Ovary (tissue), 9 donors: Measurements from ENCODE around the gene WDR1. TPM values are rescaled to one million over a fixed set of nuclear protein-coding genes. Genes with fewer than 3 reads are reported as not detected.

Experiments
- DNase-seq, 5 donors: peaks; one replicate each; pipeline ENCODE4 v3.0.0-alpha.2; 2019 to 2020
- H3K27ac ChIP-seq, 2 donors: fragments of 200-600 bp; one replicate each; pipeline versions ENCODE4 v1.5.1 to v1.8.0; 2019 to 2022
- H3K27me3 ChIP-seq: fragments of 200-600 bp; one replicate; pipeline ENCODE4 v1.8.0; 2022
- H3K36me3 ChIP-seq: fragments of 200-600 bp; sonication (generic); one replicate; pipeline ENCODE4 v1.5.1; 2019
- H3K4me1 ChIP-seq: one replicate; pipeline ENCODE4 v1.8.1; 2013; ENCODE audit warnings: mild to moderate bottlenecking, moderate library complexity; ENCODE audit not compliant: insufficient read depth
- H3K4me3 ChIP-seq: fragments of 200-600 bp; sonication (generic); one replicate; pipeline ENCODE4 v1.5.1; 2017
- H3K9me3 ChIP-seq, 2 donors: fragments of 200-600 bp in 1 of 2; sonication (generic) in 1 of 2; one replicate each; pipeline versions ENCODE4 v1.5.1 to v1.8.1; 2013 to 2019; ENCODE audit warnings: mild to moderate bottlenecking in 1 of 2, moderate library complexity in 1 of 2
- EP300 ChIP-seq: sonication (generic); formaldehyde crosslinking; IDR thresholded peaks from one replicate; pipeline ENCODE4 v1.6.1; 2017; ENCODE audit warnings: antibody characterized with exemption
- POLR2A ChIP-seq: fragments of 450-650 bp; IDR thresholded peaks from one replicate; pipeline ENCODE4 v1.6.1; 2017; ENCODE audit warnings: antibody characterized with exemption, mild to moderate bottlenecking, moderate library complexity
- WGBS, 3 donors: extraction: QIAGEN DNeasy Blood & Tissue Kit in 1 of 3; methylation state at CpG; one replicate each; pipeline versions ENCODE4 v1.1.5 to v1.1.7; 2013 to 2017; 5-methylcytosine and 5-hydroxymethylcytosine counted together
- intact Hi-C, 4 donors: fragments of 100-400 bp; cut with DNase I; formaldehyde crosslinking; loops; one replicate each; pipeline versions ENCODE4 v1.11.0 to v1.15.1; 2022 to 2023
- polyA plus RNA-seq, 2 donors: library from polyadenylated mRNA; stranded (reverse); fragments of 200-250 nt in 1 of 2; fragments of 350-450 nt in 1 of 2; fragmentation: Illumina TruSeq in 1 of 2; extraction: RNeasy Lipid Tissue Mini Kit (QIAGEN cat#74804) in 1 of 2; gene quantifications; one replicate each; pipeline ENCODE4 v1.2.3, GENCODE V29; 2013 to 2014
- total RNA-seq, 7 donors: library from RNA; depleted of rRNA in 2 of 7; stranded (reverse); fragments of >200 nt in 2 of 7; fragmentation: NEBNext Ultra II Directional in 3 of 7; extraction: Animal tissue kit (Norgen Biotek cat#: 25700) in 3 of 7; gene quantifications; one replicate each; pipeline versions ENCODE4 v1.1.0 to v1.2.4, GENCODE V29; 2016 to 2023
- TF ChIP-seq, protein P1 (sequence below), 3 donors: fragments of 450-650 bp in 2 of 3; fragments of 200-600 bp in 1 of 3; IDR thresholded peaks; one replicate each; pipeline versions ENCODE4 v1.5.1 to v1.8.0; 2016 to 2022; ENCODE audit warnings: antibody characterized with exemption in 3 of 3, mild to moderate bottlenecking in 1 of 3
- donor health status: DM: no; HTN: no; CAD: no; lungs with moderate emphysema.
- donor health status: DM: no; HTN: no; CAD: no.
- donor health status: Bipolar disorder and iron deficiency.
- donor health status: DM: yes; HTN: yes; CAD: no.
- donor health status: DM: no; HTN: no; CAD: no.
- donor health status: DM: yes; HTN: yes; CAD: no.

WDR1 gene
- total and polyA plus RNA-seq, 9 donors: 67.2 to 352 (median 260) TPM

DNA sequence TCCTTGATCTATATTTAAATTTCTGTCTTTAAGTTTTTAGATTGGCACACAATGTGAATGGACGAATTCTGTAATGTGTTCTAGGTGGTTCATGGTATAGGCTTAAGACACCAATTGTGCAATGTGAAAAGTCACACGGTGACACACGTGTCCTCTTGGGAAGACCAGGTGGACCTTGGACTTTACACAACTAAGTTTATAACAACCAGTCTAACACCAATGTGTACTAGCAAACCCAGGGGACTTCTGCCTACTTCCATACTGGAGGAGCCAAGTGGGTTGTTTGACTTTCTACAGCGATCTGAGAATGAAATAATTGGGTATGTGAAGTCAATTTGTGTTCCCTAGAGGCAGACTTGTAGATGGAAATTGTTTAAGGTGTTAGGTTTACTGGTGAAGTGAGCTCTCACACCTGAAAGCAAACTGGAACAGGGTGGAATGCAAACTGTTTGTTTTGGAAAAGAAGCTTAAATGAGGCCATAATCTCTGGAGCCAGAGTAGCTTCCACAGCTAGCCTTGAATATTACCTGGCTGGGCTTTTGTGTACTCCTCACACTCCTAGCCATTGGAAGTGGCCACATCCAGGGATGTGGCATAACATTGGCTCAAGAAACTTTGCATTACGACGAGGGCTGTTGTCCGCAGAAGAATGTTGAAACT lies 45.9 kb upstream of the WDR1 start:
- TF ChIP-seq, protein P1, sequence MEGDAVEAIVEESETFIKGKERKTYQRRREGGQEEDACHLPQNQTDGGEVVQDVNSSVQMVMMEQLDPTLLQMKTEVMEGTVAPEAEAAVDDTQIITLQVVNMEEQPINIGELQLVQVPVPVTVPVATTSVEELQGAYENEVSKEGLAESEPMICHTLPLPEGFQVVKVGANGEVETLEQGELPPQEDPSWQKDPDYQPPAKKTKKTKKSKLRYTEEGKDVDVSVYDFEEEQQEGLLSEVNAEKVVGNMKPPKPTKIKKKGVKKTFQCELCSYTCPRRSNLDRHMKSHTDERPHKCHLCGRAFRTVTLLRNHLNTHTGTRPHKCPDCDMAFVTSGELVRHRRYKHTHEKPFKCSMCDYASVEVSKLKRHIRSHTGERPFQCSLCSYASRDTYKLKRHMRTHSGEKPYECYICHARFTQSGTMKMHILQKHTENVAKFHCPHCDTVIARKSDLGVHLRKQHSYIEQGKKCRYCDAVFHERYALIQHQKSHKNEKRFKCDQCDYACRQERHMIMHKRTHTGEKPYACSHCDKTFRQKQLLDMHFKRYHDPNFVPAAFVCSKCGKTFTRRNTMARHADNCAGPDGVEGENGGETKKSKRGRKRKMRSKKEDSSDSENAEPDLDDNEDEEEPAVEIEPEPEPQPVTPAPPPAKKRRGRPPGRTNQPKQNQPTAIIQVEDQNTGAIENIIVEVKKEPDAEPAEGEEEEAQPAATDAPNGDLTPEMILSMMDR (IDR thresholded peaks at IDR 0.05): no peak
- TF ChIP-seq EP300: no peak
- no peak for TF ChIP-seq POLR2A
- intact Hi-C loops: no loop called here
- WGBS, 3 donors: 82 to 93% (median 86%) methylated on average over 7 of the region's 7 CpGs

DNA sequence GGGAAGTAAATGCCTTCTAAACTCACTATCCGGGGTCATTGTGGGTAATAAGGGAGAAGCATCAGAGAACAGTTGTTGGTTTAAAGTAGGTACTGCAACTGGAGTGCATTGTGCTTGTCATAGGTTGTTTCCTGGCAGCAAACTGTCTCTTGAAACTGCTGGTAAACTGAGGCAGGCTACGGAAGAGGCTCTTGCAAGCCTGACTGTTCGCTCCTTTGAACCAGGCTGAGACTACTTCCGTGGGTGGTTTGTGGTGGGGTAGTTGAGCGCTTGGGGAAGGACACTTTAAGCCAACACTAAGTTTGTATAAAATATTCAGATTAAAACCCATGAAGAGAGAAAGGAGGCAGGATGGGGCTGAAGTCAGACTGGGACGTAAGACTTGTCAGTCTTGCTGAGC lies 45.2 kb upstream of the WDR1 start:
- intact Hi-C loops: no loop called here
- no peak overlapping the region for H3K4me3 ChIP-seq
- 87 to 91% (median 89%) methylated on average over 6 of the region's 6 CpGs for WGBS, 3 donors
- no peaks in the 10 kb centered on the region for H3K27me3 ChIP-seq
- no peaks in the 10 kb centered on the region for H3K9me3 ChIP-seq
- no peaks in the 10 kb centered on the region for H3K4me1 ChIP-seq
- TF ChIP-seq, protein P1 (IDR thresholded peaks at IDR 0.05): no peak
- TF ChIP-seq EP300 (no peak), POLR2A (no peak)
- no peaks in the 10 kb centered on the region for H3K36me3 ChIP-seq
- no peak overlapping the region for H3K27ac ChIP-seq
- DNase-seq: no peak

More for the DNA sequence above, 45.9 kb upstream of the WDR1 start:
- H3K4me1 ChIP-seq: no peaks in the 10 kb centered on the region
- H3K27ac ChIP-seq: no peak overlapping the region
- no peaks in the 10 kb centered on the region for H3K36me3 ChIP-seq
- no peak overlapping the region for H3K4me3 ChIP-seq
- no peaks in the 10 kb centered on the region for H3K27me3 ChIP-seq
- no peaks in the 10 kb centered on the region for H3K9me3 ChIP-seq
- no peak for DNase-seq

DNA sequence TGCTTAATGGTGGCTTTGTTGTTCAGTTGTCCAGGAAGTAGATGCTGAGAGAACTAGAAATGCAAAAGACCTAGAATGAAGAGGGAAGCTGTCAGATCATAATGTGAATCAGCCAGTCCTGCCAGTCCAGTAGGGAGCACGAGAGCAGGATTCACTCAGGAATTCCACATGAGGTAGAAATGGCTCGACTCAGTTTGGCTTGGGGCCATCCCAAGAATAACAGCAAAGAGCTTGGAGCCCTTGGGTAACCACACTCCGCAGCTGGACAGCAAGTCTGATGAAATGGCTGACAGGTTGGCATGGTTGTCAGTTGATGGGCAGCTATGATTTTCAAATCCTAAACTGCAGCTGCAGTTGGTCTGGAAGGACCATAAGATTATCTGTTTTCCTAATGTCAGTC lies 44.5 kb upstream of the WDR1 start:
- TF ChIP-seq EP300: no peak
- TF ChIP-seq POLR2A: no peak
- TF ChIP-seq, protein P1 (IDR thresholded peaks at IDR 0.05): no peak
- Histone ChIP-seq H3K4me3 (no peak overlapping the region), H3K27me3 (no peaks in the 10 kb centered on the region), H3K4me1 (no peaks in the 10 kb centered on the region), H3K9me3 (no peaks in the 10 kb centered on the region), H3K27ac (no peak overlapping the region), H3K36me3 (no peaks in the 10 kb centered on the region)
- intact Hi-C loops: no loop called here
- WGBS, 3 donors: 44 to 55% (median 45%) methylated on average over 3 of the region's 3 CpGs
- DNase-seq: no peak

DNA sequence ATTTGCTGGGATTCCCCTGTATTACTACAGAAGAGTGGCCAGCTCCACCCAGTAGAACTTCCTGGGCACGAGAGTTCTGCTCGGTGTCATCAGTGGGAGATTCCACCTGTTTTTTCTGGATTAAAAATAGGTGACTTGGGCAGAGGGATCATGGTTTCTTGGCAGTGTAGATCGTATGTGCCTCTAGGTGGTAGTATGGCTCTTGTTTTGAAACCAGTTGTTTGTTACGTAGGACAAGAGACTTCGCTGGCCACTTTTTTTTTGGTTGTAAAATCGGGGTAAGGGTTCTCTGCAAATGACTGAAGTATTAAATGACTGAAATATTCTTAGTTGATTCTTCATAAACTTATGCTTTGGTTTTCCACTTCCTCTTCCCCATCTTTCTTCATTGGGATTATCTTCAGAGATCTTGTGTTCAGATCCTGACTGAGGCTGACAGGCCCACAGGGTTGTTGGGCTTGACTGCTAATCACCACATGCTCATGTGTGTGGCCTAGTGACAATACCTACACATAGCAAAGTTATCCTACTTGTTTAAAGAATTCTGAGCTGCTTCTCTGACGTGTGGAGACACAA lies 43.8 kb upstream of the WDR1 start:
- no peaks in the 10 kb centered on the region for H3K9me3 ChIP-seq
- no peak overlapping the region for H3K4me3 ChIP-seq
- intact Hi-C loops: no loop called here
- WGBS, 3 donors: 58 to 65% (median 59%) methylated on average over 7 of the region's 7 CpGs
- TF ChIP-seq, protein P1 (IDR thresholded peaks at IDR 0.05): no peak
- TF ChIP-seq POLR2A: no peak
- no peak for TF ChIP-seq EP300
- no peaks in the 10 kb centered on the region for H3K36me3 ChIP-seq
- no peaks in the 10 kb centered on the region for H3K4me1 ChIP-seq
- DNase-seq: no peak
- H3K27ac ChIP-seq: no peak overlapping the region
- no peaks in the 10 kb centered on the region for H3K27me3 ChIP-seq
